K562 (cell line): Measurements from ENCODE around the gene TCEA3. TPM values are rescaled to one million over a fixed set of nuclear protein-coding genes. Genes with fewer than 3 reads are reported as not detected.

Experiments used
- CHD4 ChIP-seq: fragments of 200-600 bp; sonication (generic); IDR thresholded peaks from 3 replicates; pipeline ENCODE4 v1.6.1; 2012; ENCODE audit warnings: low read depth, mild to moderate bottlenecking, mixed read lengths, low read length, inconsistent platforms; ENCODE audit not compliant: insufficient read depth, insufficient replicate concordance, poor library complexity, severe bottlenecking
- ELK3 ChIP-seq: fragments of 450-650 bp; formaldehyde crosslinking; IDR thresholded peaks from 2 replicates; pipeline ENCODE4 v1.4.0; 2020; ENCODE audit warnings: mild to moderate bottlenecking
- ESRRA ChIP-seq: fragments of 450-650 bp; IDR thresholded peaks from 2 replicates; pipeline ENCODE4 v1.6.1; 2014; ENCODE audit warnings: low read depth, mild to moderate bottlenecking, moderate library complexity, borderline replicate concordance
- HSF4 ChIP-seq: fragments of 250-450 bp; sonication (Bioruptor Pico); IDR thresholded peaks from 2 replicates; pipeline ENCODE4 v2.1.2; 2022; ENCODE audit warnings: mild to moderate bottlenecking, moderate library complexity, borderline replicate concordance
- KAT8 ChIP-seq: fragments of 450-650 bp; IDR thresholded peaks from 2 replicates; pipeline ENCODE4 v1.6.1; 2016; ENCODE audit warnings: low read depth, mild to moderate bottlenecking
- MAFK ChIP-seq: IDR thresholded peaks from 2 replicates; pipeline ENCODE4 v1.6.1; 2011; ENCODE audit warnings: low read length, improper control_type of control experiment
- RFX5 ChIP-seq: IDR thresholded peaks from 2 replicates; pipeline ENCODE4 v1.6.1; 2011; ENCODE audit warnings: low read depth, mild to moderate bottlenecking, improper control_type of control experiment, low read length
- TSC22D4 ChIP-seq: fragments of 450-650 bp; IDR thresholded peaks from 2 replicates; pipeline ENCODE4 v1.6.1; 2016; ENCODE audit warnings: missing genetic modification characterization, missing biosample characterization, control low read depth
- ZNF143 ChIP-seq: sonication (generic); formaldehyde crosslinking; IDR thresholded peaks from 2 replicates; pipeline ENCODE4 v1.9.0; 2022; ENCODE audit warnings: mild to moderate bottlenecking, missing genetic modification reagents
- ZNF197 ChIP-seq: fragments of 200-800 bp; sonication (Bioruptor generic); IDR thresholded peaks from 2 replicates; pipeline ENCODE4 v1.6.1; 2016; ENCODE audit warnings: low read depth, missing genetic modification characterization, missing compliant biosample characterization
- polyA plus RNA-seq, 8 experiments: library from polyadenylated mRNA; depleted of rRNA in 4 of 8; stranded (reverse) in 5 of 8; unstranded in 3 of 8; fragments of >200 nt; fragmentation: Nextera tagmentation in 2 of 8; fragmentation: Illumina TruSeq in 1 of 8; extraction: Ambion mirVana in 2 of 8; extraction: Trizol in 1 of 8; gene quantifications; 2 replicates each; pipeline versions ENCODE4 v1.2.1 to v1.2.3, GENCODE V29; 2011 to 2014; ENCODE audit warnings: inconsistent platforms in 1 of 8, missing spikeins in 1 of 8
- total RNA-seq, 7 experiments: library from RNA; depleted of rRNA in 6 of 7; stranded (reverse); fragments of >200 nt in 6 of 7; fragmentation: Illumina TruSeq in 2 of 7; extraction: Trizol in 2 of 7; gene quantifications; 2 replicates each; pipeline versions ENCODE4 v1.2.1 to v1.2.3, GENCODE V29; 2011 to 2021; ENCODE audit warnings: low replicate concordance in 1 of 7
- TF ChIP-seq, protein P1 (sequence below): sonication (generic); formaldehyde crosslinking; IDR thresholded peaks from 2 replicates; pipeline ENCODE4 v1.9.0; 2022; ENCODE audit warnings: mild to moderate bottlenecking, missing genetic modification reagents
- TF ChIP-seq, protein P2 (sequence below), 2 experiments: fragments of 450-650 bp in 1 of 2; sonication (generic) in 1 of 2; formaldehyde crosslinking in 1 of 2; IDR thresholded peaks; 2 replicates each; pipeline versions ENCODE4 v1.7.1 to v1.9.0; 2016 to 2022; ENCODE audit warnings: inconsistent platforms in 1 of 2, mild to moderate bottlenecking in 1 of 2, missing genetic modification reagents in 1 of 2
- TF ChIP-seq, protein P3 (sequence below): sonication (generic); formaldehyde crosslinking; IDR thresholded peaks from 2 replicates; pipeline ENCODE4 v1.8.1; 2023; ENCODE audit warnings: mild to moderate bottlenecking, missing genetic modification reagents

The TCEA3 gene
- total and polyA plus RNA-seq, 9 of the 15 experiments (the other 6 are each of a cell fraction or from before 2014, with no cell fraction given) = 0.03 to 0.55 (median 0.36) TPM

DNA sequence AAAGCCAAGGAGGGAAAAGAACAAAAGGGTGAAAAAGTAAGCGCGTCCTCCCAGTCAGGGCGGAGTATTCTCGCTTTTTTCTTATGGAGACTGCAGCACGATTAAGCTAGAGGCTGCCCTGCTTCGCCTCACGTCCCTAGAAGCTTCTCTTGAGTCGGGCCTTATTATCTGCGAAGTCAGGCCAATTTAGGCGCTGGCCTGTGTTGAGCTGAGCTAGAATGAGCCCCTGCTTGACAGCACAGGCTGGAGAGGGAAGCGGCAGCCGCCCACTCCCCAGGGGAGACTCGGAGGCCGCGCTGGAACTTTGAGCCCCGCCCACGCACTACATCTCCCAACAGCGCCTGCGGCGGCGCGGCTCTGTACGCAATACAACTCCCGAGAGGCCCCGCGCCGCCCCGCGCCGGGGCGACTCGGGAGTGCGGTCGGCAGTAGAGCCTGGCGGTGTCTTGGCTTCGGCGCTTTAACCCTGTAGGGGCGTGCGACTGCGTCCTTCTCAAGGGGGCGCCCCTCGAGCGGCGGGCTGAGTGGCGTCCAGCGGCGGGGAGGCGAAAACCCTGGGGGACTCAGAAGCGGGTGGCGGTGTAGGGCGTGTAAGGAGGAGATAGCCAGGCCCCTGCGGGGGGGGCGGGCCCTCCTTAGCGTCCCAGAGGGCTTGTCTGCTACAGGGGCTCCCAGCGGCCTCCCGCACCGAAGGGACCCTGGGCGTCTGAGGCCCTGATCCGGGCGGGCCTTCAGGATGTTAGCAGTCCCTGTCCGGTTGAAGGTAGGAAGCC, 55.8 kb downstream of the TCEA3 start (continued):
- TF ChIP-seq MAFK (no peak), TSC22D4 (tag) (no peak), RFX5 (0 out of 2 replicates have a peak, but pooled peaks have one; percentile 7), CHD4 (no peak), ESRRA (peak; percentile 82), ZNF143 (CRISPR knock-in tag) (peak; percentile 88), ELK3 (CRISPR knock-in tag) (no peak), ZNF197 (CRISPR knock-in tag) (peak; percentile 92; the same call in 1 of the 2 replicates), HSF4 (no peak), KAT8 (no peak)
- TF ChIP-seq, protein P1, sequence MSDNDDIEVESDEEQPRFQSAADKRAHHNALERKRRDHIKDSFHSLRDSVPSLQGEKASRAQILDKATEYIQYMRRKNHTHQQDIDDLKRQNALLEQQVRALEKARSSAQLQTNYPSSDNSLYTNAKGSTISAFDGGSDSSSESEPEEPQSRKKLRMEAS (CRISPR knock-in tag) = peak; percentile 71
- TF ChIP-seq, protein P2, sequence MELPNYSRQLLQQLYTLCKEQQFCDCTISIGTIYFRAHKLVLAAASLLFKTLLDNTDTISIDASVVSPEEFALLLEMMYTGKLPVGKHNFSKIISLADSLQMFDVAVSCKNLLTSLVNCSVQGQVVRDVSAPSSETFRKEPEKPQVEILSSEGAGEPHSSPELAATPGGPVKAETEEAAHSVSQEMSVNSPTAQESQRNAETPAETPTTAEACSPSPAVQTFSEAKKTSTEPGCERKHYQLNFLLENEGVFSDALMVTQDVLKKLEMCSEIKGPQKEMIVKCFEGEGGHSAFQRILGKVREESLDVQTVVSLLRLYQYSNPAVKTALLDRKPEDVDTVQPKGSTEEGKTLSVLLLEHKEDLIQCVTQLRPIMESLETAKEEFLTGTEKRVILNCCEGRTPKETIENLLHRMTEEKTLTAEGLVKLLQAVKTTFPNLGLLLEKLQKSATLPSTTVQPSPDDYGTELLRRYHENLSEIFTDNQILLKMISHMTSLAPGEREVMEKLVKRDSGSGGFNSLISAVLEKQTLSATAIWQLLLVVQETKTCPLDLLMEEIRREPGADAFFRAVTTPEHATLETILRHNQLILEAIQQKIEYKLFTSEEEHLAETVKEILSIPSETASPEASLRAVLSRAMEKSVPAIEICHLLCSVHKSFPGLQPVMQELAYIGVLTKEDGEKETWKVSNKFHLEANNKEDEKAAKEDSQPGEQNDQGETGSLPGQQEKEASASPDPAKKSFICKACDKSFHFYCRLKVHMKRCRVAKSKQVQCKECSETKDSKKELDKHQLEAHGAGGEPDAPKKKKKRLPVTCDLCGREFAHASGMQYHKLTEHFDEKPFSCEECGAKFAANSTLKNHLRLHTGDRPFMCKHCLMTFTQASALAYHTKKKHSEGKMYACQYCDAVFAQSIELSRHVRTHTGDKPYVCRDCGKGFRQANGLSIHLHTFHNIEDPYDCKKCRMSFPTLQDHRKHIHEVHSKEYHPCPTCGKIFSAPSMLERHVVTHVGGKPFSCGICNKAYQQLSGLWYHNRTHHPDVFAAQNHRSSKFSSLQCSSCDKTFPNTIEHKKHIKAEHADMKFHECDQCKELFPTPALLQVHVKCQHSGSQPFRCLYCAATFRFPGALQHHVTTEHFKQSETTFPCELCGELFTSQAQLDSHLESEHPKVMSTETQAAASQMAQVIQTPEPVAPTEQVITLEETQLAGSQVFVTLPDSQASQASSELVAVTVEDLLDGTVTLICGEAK (IDR thresholded peaks at IDR 0.05) = peak; percentile 67; the same call in 1 of the 2 replicates
- TF ChIP-seq, protein P2 (CRISPR knock-in tag; IDR thresholded peaks at IDR 0.05) = no peak
- TF ChIP-seq, protein P3, sequence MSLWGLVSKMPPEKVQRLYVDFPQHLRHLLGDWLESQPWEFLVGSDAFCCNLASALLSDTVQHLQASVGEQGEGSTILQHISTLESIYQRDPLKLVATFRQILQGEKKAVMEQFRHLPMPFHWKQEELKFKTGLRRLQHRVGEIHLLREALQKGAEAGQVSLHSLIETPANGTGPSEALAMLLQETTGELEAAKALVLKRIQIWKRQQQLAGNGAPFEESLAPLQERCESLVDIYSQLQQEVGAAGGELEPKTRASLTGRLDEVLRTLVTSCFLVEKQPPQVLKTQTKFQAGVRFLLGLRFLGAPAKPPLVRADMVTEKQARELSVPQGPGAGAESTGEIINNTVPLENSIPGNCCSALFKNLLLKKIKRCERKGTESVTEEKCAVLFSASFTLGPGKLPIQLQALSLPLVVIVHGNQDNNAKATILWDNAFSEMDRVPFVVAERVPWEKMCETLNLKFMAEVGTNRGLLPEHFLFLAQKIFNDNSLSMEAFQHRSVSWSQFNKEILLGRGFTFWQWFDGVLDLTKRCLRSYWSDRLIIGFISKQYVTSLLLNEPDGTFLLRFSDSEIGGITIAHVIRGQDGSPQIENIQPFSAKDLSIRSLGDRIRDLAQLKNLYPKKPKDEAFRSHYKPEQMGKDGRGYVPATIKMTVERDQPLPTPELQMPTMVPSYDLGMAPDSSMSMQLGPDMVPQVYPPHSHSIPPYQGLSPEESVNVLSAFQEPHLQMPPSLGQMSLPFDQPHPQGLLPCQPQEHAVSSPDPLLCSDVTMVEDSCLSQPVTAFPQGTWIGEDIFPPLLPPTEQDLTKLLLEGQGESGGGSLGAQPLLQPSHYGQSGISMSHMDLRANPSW (CRISPR knock-in tag) = no peak; the same call in 1 of the 2 replicates
